Dermis microvascular lymphatic vessel endothelial cell (primary cell): ENCODE results near the gene PPL. TPM values are rescaled to one million over a fixed set of nuclear protein-coding genes. Genes with fewer than 3 reads are reported as not detected.
"Not testable (repeated sequence)": the region's sequence is repeated elsewhere in the genome, so short reads cannot be mapped to it uniquely, and the experiment has no call there.

Experiments used
- DNase-seq, 2 donors: peaks; one replicate each; pipeline versions ENCODE4 v3.0.0 to v3.0.0-alpha.2; 2010; ENCODE audit warnings: low read depth in 2 of 2
- total RNA-seq: library from RNA; depleted of rRNA; stranded (reverse); fragments of >200 nt; gene quantifications from 2 replicates; pipeline ENCODE4 v1.2.1, GENCODE V29; 2014

PPL gene
- total RNA-seq, 1 donor from 2014 or later = 4.7 TPM

DNA sequence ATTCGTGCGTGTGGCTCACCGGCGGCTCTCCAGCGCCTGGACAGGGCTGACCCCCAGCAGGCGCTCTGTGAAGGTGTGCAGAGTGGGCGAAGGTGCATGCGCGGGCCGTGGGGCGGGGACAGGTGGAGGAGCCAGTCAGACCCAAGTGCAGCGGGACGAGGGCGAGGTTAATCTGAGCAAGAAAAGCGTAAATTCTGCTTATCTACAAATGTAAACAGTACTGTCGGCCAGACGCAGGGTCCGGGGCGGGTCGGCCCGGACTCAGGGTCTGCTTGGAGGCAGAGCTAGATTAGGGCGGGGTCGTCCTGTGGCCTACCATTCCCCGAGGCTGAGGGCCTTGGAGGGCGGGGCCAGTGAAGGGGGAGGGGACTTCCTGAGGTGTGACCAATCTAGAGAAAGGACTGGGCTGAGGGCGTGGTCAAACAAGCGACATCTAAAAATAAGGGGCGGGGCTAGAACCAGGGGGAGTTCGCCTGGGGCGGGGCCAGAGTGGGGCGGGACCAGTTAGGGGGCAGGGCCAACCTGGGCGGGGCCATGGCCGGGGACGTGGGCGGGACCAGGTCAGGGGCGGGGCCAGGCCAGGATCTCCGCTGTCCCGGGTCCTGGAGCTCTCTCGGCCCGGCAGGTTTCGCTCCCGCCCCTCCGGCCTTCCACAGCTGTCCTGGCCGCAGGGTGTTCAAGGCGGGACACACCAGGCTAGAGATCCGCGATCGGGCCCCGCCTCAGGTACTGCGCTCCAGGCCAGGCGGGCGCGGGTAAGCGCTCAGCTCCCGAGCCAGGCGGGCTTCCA is 21.0 kb upstream of the PPL start, which contains the start of gene SEC14L5:
TSS of gene SEC14L5 (plus strand) at position 611 of the 790 bp plus-strand sequence. CDS start 994 bp downstream, outside the sequence.
- DNase-seq = peak; percentile 96 to 98

DNA sequence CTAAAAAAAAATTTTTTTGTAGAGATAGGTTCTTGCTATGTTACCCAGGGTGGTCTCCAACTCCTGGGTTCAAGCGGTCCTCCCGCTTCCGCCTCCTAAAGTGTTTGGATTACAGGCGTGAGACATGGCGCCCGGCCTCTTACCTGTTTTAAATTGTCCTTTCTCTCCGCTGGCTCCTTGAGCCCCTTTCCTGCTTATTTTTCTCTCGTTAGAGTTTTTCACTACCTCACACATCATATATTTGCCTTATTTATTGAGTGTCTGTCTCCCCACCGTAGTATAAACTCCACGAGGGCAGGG is 20.4 kb upstream of the PPL start:
- no peak for DNase-seq

DNA sequence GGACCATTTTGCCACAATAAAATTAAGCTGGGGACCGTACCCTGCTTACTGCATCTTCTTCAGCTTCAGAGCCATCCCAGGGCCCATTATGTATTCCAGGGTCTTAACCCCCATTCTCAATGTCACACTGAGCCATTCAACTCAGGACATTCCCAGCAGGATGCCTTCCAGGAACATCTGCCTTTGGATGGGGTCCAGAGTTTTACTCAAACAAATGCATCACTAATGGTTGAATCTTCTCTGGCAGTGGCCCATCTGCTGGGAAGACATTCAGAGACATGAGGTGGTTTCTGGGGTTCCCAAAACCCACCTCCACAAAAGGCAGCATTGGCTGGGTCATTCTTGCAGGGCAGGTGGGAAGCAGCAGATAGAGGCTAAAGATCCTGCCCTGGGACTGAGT is 17.8 kb upstream of the PPL start:
- DNase-seq = no peak

DNA sequence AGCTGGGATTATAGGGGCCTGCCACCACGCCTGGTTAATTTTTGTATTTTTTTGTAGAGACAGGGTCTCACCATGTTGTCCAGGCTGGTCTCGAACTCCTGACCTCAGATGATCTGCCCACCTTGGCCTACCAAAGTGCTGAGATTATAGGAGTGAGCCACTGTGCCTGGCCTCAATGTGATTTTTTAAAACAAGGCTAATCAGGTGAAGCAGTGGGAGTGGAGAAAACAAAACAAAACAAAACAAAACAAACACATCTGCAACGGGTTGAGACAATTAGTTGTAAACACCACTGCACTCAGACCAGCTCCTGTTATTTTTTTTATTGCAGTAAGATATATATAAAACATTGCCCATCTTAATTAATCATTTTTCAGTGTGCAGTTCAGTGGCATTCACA is 14.6 kb upstream of the PPL start:
- not testable (repeated sequence) for DNase-seq

DNA sequence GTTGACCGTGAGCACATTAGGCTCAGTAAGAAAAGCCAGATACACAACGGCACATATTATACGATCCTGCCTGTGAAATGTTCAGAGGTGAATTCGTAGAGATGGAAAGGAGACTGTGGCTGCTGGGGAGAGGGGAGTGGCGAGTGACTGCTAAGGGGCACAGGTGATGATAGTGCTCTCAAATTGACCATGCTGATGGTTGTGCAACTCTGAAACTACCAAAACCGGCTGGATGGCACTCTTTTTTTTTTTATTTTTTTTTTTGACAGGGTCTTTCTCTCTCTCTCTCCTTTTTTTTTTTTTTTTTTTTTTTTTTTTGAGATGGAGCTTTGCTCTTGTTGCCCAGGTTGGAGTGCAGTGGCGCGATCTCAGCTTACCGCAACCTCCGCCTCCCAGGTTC is 13.0 kb upstream of the PPL start:
- no peak for DNase-seq

DNA sequence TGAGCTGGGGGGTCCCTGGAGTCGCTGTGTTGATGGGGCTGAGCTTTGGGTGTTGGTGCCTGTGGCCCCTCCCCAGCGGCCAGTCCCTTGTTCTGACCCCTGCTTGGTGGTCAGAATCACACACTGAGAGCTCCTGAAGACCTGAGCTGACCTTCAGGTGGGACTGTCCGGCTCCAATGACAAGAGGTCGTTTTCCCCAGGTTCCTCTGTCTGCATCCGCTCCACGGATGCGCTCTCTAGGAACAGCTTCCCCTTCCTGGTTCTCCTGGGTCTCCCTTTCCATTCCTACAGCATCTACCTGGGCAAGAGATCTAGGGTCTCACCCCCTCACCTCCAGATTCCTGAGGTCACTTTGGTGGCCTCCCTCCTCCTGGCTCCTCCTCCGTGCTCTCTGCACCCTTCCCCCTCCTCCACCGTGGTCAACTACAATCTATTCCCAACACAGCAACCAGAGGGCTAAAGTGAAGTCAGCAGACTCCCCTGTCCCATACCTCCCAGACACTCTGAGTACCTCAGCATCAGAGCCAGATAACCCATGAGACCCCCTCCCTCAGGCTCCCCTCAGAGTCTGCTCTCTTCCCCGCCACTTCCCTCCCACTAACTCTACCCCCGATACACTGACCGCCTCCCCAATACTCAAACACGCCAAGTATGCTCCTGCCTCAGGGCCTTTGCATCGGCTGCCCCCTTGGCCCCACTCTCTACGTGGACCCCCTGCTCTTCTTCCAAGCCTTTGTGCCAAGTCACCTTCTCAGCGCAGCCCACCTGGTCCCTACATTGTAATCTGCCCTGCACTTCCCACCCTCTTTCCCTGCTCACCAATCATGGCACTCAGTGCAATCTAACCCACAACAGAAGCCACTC is 12.2 kb upstream of the PPL start:
- no peak for DNase-seq

DNA sequence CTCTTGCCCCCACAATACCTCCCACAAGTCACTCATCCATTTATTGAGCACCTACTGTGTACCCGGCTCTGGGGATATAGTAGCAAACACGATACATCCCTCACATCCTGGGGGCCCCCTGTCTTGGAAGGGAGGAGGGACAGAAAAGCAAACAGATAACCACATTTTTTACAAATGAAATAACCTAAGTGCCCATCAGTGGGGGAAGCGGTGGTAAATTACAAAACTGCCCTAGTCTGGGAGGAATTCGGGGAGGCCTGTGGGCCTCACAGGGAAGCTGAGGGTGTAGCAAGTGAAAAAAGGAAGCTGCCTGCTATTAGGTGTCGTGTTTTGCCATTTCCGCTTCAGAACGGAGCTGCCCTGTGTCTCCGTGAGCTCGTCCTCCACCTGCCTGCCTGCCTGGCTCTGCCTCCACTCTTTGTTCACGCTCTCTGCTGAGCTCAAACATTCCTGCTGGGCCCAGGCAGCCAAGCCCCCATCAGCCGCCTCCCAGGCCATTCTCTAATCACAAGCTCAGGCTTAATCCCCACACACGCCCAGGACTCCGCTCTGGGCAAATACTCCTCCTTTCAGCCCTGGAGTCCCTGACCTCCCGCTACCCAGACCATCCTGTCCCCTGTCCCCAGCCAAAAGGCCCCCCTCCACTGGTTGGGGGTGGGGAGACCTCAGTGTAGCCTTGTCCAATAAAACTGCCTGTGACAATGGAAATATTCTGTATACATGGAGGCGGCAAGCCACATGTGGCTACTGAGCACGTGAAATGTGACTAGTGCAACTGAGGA is 11.0 kb upstream of the PPL start:
- DNase-seq = peak in 1 of 2 donors; percentile 16

DNA sequence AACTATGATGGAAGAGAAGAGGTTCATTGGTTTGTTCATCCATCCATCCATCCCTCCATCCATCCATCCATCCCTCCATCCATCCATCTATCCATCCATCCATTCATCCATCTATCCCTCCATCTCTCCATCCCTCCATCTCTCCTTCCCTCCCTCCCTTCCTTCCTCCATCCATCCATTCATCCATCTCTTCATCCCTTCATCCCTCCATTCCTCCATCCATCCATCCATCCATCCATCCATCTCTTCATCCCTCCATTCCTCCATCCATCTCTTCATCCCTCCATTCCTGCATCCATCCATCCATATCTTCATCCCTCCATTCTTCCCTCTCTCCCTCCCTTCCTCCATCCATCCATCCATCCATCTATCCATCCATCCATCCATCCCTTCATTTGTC is 10.0 kb upstream of the PPL start:
- no peak for DNase-seq

DNA sequence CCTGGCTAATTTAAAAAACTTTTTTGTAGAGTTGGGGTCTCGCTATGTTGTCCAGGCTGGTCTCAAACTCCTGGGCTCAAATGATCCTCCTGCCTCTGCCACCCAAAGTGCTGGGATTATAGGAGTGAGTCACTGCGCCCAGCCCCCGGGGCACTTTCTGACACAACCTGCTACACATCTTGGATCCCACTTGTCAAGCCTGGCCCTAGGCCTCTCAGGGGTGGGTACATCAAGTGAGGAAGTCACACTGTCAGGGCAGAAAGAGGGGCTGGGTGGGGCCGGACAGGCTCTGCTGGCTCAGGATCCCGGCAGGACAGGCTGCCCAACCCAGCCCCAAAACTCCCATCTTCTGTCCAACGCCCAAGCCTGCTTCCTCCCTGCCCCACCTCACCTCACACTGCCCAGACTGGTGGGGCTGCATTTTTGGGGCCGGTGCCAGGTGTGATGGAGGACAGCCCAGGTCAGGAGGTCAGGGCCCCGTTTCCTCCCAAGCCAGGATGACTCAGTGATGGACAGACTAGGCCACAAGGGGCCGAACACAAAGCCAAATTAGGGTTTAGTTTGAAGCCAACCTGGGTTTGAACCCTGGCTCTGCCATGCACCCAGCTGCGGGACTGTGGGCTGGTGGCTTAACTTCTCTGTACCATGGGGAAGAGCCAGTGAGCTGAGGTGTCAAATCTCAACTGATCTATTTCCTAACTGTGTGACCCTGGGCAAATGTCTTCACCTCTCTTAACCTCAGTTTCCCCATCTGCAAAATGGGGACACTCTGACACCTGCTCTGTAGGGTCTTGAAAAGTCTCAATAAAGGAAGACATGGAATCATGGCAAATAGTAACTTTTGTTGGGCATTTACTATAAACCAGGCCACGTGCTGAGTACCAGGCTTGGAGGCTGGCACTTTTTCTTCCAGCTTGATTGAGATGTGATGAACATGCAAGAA is 8.9 kb upstream of the PPL start:
- peak in 1 of 2 donors; percentile 9 for DNase-seq

DNA sequence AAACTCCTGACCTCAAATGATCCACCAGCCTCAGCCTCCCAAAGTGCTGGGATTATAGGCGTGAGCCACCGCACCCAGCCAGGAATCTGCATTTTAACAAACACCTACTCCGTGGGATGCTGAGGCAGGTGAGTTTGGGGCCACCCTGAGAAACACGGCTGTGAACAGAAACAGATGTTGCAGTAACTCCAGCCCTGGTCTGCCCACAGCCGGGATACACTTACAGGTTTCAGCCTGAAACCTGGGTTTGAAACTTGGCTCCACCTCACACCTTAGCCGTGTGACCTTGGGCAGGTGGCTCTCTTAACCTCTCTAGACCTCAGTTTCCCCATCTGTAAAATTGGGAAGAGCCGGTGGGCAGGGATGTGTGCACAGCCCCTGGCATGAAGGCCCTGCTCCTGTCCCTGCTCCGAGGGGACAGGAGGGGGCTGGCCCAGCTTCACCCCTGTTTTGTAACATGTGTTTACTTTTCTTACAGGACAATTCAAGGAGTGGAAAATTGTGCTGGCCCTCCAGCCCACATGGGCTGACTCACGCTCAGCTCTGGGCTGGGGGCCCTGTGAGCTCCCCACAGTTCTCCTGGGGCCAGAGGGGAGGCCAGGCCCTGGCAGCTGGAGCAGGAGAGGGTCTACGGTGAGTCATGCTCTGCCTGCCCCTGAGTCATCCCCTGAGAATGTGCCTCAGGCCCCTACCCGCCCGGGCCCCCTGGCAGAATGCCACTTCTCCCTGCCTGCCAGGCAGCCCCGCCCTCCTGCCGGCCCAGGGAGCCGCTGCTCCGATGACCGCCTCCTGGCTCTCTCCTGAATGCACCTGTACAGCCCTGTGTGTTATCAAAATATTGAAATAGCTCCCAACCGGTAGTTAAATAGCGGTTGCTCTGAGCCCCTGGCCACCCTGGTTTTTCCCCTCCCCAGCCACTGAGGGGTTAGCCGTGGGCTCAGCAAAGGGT is 7.7 kb upstream of the PPL start:
- peak; percentile 78 to 98 for DNase-seq

DNA sequence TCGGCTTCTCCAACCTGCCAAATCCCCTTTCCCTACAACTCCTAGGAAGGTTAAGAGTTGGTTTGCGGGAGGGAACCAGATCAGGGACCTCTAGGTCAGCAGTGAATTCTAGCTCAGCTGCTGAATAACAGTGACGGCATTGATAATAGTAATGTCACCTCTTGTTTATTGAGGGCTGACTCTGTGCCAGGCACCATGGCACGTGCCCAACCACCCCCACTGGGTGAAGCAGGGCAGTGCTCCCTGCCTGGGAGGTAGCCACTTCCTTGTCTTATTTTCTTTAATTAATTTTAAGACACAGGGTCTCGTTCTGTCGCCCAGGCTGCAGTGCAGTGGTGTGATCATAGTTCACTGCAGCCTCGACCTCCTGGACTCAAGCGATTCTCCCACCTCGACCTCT is 5.5 kb upstream of the PPL start:
- DNase-seq = no peak

DNA sequence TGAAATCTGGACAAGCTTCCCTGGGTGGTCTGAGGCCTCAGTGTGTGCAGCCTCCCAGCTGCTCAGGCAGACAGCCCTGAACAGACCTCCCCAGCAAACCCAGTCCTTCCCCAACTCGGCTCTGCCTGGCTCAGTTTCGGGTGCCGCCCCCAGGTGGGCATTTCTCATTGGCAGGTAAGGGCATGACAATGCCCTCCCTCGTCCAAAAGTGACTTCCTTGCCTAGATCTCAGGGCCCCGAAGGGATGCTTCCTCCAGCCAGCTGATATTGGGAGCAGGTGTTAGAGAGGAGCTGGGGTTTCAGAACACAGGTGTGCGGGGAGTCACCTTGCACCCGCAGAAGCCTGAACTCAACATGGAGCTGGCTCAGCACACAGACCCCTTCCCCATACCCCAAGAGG is 3.8 kb upstream of the PPL start:
- DNase-seq = no peak

DNA sequence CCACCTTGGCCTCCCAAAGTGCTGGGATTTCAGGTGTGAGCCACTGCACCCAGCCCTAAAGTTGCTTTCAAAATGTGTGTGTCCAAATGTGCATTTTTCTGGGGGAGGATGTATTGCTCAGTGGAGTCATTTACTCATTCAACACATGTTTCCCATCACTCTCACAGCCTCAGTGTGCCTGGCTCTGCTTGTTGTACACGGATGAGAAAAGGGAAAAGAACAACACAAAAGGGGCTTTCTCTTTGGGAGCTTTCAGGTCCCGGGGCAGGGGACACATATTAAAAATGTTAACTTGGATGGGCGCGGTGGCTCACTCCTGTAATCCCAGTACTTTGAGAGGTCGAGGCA is 1.7 kb upstream of the PPL start:
- DNase-seq = no peak

DNA sequence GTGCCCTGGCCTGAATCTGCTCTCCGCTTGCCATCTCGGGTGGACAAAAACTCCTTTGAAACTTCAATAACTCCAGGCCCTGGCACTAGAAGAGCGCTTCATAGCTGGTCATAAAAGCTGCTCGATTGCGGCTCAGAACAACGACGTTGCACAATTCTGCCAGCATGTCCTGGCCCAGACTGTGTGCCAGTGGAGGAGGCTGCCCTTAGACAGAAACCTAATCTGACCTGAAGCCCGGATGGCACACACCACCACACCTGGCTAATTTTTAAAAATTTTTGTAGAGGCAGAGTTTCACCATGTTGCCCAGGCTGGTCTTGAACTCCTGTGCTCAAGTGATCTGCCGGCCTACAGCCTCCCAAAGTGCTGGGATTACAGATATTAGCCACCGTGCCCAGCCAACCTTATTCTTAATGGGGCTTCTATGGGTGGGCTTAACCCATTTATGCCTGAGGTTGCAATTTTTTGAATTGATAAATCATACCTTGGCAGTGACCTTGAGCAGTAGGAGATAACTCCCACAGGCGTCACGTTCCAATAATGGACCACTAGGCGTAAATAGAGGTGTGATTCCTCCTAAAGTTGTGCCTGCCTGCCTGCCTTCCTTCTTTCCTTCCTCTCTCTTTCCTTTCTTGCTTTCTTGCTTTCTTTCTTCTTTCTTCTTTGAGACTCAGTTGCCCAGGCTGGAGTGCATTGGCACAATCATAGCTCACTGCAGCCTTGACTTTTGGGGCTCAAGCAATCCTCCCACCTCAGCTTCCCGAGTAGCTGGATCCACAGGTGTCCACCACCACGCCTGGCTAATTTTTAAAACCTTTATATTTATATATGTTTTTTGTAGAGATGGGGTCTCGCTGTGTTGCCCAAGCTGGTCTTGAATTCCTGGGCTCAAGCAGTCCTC is 1.1 kb upstream of the PPL start:
- DNase-seq = no peak

DNA sequence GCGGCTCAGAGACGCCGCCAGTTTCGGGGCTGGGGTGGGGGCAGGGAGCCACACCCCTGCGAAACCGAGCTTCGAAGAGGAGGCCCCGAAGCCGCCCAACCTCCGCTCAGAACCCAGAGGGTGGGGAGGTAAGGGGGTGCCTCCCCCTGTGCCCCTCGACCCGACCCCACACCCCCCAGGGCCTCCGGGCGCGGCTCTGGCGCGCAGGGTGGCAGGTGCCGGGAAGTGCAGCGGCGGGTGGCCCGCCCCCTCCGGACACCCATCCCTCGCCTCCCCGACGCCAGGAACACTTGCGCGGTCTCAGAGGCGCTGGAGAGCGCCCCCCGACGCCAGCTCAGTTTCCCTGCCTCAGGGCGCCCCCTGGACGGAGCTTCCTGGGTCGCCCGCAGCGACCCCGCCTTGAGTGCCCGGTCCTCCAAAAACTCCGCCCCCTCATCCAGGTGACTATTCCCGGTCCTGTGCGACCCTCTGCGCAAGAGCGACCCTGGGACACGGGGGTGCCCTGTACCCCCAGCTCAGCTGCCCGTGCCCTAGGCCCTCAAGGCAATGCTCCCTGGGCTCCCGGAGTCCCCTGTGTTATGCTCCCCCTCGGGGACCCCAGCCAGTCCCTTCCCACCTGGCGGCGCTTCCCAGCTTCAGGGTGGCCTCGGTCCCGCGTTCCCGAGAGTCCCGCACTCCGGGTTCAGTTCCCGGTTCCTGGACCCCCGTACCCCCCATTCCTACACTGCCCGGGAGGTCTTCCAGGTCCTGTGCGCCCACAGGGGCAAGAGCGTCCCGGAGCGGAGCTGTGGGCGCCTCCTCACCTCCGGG is 562 bp downstream of the PPL start:
- no peak for DNase-seq

DNA sequence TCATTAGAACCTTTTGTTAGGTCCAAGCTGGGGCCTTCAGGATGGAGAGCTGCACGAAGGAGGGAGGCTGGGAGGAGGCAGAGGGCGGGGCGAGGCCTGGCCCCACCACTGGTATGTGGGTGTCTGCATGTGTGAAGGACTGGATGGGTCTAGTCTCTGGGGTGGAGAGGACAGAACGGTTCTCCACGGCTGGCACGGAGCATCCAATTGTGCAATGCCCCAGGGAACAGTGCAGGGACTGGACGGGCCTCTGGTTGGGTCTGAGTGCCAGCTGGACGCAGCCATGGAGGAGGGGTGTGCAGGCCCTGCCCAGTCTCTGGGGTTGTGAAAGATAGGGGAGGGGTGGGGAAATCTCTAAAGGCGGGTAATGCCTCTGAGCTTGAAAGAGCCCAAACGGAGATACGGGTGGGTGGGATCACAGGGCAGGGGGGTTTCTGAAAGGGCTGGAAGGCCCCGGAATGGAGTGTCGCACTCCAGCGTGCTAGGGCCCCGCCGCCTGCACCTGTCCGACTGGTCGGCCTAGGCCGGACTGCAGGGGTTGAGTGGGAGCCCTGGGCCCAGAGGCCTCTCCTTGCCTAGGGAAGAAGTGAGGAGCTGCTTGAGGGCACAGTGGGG is 1.6 kb downstream of the PPL start:
- DNase-seq = no peak

DNA sequence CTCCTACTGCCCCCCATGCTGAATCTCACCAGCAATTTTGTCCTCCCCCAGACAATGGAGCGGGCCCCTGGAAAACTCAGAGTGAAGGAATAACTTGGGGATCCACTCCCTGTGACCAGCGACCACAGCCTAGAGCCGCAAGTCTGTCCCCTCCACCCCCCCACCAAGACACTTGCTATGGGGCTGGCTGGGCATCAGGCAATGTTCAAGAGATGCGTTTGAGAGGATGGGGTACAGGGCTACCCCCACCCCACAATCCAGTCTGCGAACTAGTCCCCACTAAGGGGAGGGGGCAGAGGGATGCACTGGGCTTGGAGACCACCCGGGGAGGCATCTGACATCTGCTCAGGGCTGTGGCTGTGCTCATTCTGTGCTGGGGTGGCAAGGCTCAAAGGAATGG is 2.4 kb downstream of the PPL start:
- DNase-seq = no peak
